Nephron progenitor cell (in vitro differentiated cells): ENCODE data around the gene LAMC3.
"Not testable (repeated sequence)": the region's sequence is repeated elsewhere in the genome, so short reads cannot be mapped to it uniquely, and the experiment has no call there.

Source experiments
- DNase-seq: peaks from one replicate; pipeline ENCODE4 v3.0.0; 2021
- H3K27ac Mint-ChIP-seq: 2 replicates; pipeline ENCODE4 v1.8.0; 2021; ENCODE audit warnings: mild to moderate bottlenecking, moderate library complexity, mixed read lengths
- H3K27me3 Mint-ChIP-seq: 2 replicates; pipeline ENCODE4 v1.8.0; 2021; ENCODE audit warnings: mild to moderate bottlenecking, low read depth, mixed read lengths; ENCODE audit not compliant: poor library complexity
- H3K36me3 Mint-ChIP-seq: 2 replicates; pipeline ENCODE4 v1.8.0; 2021; ENCODE audit warnings: low read depth, mixed read lengths
- H3K4me1 Mint-ChIP-seq: 2 replicates; pipeline ENCODE4 v1.8.0; 2021; ENCODE audit warnings: mixed read lengths
- H3K4me3 Mint-ChIP-seq: 2 replicates; pipeline ENCODE4 v1.8.0; 2021; ENCODE audit warnings: mild to moderate bottlenecking, moderate library complexity, mixed read lengths
- H3K9me3 Mint-ChIP-seq: 2 replicates; pipeline ENCODE4 v1.8.0; 2021; ENCODE audit warnings: mild to moderate bottlenecking, moderate library complexity, mixed read lengths
- CTCF ChIP-seq: fragments of 200-600 bp; sonication (generic); IDR thresholded peaks from 2 replicates; pipeline ENCODE4 v1.5.0; 2021; ENCODE audit warnings: antibody characterized with exemption

The LAMC3 gene

GRCh38 chr9:131032384-131032783 lies 23.4 kb downstream of the LAMC3 start:
- Mint-ChIP-seq H3K27me3 (peaks cover 4% of the 10 kb centered on the region), H3K4me1 (peaks cover 16% of the 10 kb centered on the region), H3K36me3 (no peaks in the 10 kb centered on the region), H3K27ac (peak overlapping the region; percentile 44), H3K9me3 (no peaks in the 10 kb centered on the region), H3K4me3 (no peak overlapping the region)
- TF ChIP-seq CTCF: no peak
- no peak for DNase-seq

GRCh38 chr9:131033269-131034224 lies 24.6 kb downstream of the LAMC3 start:
- no peaks in the 10 kb centered on the region for H3K36me3 Mint-ChIP-seq

GRCh38 chr9:131034268-131034667 lies 25.3 kb downstream of the LAMC3 start:
- peaks cover 8% of the 10 kb centered on the region for H3K27me3 Mint-ChIP-seq
- H3K36me3 Mint-ChIP-seq: no peaks in the 10 kb centered on the region
- H3K9me3 Mint-ChIP-seq: no peaks in the 10 kb centered on the region
- no peak for DNase-seq
- TF ChIP-seq CTCF: no peak
- no peak overlapping the region for H3K27ac Mint-ChIP-seq
- H3K4me1 Mint-ChIP-seq: peaks cover 28% of the 10 kb centered on the region
- H3K4me3 Mint-ChIP-seq: no peak overlapping the region

More at GRCh38 chr9:131033269-131034224, 24.6 kb downstream of the LAMC3 start:
- Mint-ChIP-seq H3K4me3 (no peak overlapping the region), H3K9me3 (no peaks in the 10 kb centered on the region), H3K27ac (no peak overlapping the region), H3K27me3 (peaks cover 8% of the 10 kb centered on the region), H3K4me1 (peaks cover 24% of the 10 kb centered on the region)
- no peak for DNase-seq
- no peak for TF ChIP-seq CTCF

- H3K36me3 Mint-ChIP-seq, H3K4me3 Mint-ChIP-seq, H3K27ac Mint-ChIP-seq, H3K27me3 Mint-ChIP-seq, DNase-seq, H3K9me3 Mint-ChIP-seq: not testable (repeated sequence)
- H3K4me1 Mint-ChIP-seq: peaks cover 30% of the 10 kb centered on the region
These were observed 25.8 kb downstream of the LAMC3 start for GRCh38 chr9:131034749-131035148.

GRCh38 chr9:131035548-131035947 lies 26.6 kb downstream of the LAMC3 start:
- no peak for DNase-seq
- Mint-ChIP-seq H3K36me3 (no peaks in the 10 kb centered on the region), H3K27me3 (peaks cover 8% of the 10 kb centered on the region), H3K4me3 (no peak overlapping the region), H3K27ac (no peak overlapping the region), H3K9me3 (no peaks in the 10 kb centered on the region), H3K4me1 (peaks cover 30% of the 10 kb centered on the region)
- TF ChIP-seq CTCF: no peak

- no peak for DNase-seq
- H3K4me3 Mint-ChIP-seq: no peak overlapping the region
- no peak for TF ChIP-seq CTCF
- H3K4me1 Mint-ChIP-seq: peaks cover 30% of the 10 kb centered on the region
- no peaks in the 10 kb centered on the region for H3K9me3 Mint-ChIP-seq
- no peaks in the 10 kb centered on the region for H3K36me3 Mint-ChIP-seq
- H3K27ac Mint-ChIP-seq: no peak overlapping the region
- H3K27me3 Mint-ChIP-seq: peaks cover 8% of the 10 kb centered on the region
These were observed 27.1 kb downstream of the LAMC3 start for GRCh38 chr9:131036071-131036470.
